GM23338 (cell line): ENCODE measurements around the gene CPT1C. TPM values are rescaled to one million over a fixed set of nuclear protein-coding genes. Genes with fewer than 3 reads are reported as not detected.

Source experiments
- ATAC-seq: fragments of 200-7000 bp; cut with Tn5 transposase; 3 replicates; pipeline ENCODE4 v1.9.1; 2020
- DNase-seq: peaks from one replicate; pipeline ENCODE4 v3.0.0-alpha.2; 2015; ENCODE audit warnings: low spot score
- H2AFZ ChIP-seq: fragments of 200-600 bp; sonication (generic); 2 replicates; pipeline ENCODE4 v1.8.0; 2016; ENCODE audit warnings: antibody characterized with exemption, mild to moderate bottlenecking, moderate library complexity
- H3F3A ChIP-seq: fragments of 200-600 bp; sonication (generic); replicated peaks from 2 replicates; pipeline ENCODE4 v1.8.0; 2017; ENCODE audit warnings: antibody characterized with exemption, mixed run types, low read depth
- H3K27ac ChIP-seq: fragments of 200-600 bp; sonication (generic); 2 replicates; pipeline ENCODE4 v1.6.1; 2016; ENCODE audit warnings: low read depth
- H3K27me3 ChIP-seq: fragments of 200-600 bp; sonication (generic); 2 replicates; pipeline ENCODE4 v1.8.0; 2016; ENCODE audit warnings: mild to moderate bottlenecking, mixed run types, moderate library complexity; ENCODE audit not compliant: insufficient read depth
- H3K36me3 ChIP-seq: fragments of 200-600 bp; sonication (generic); 2 replicates; pipeline ENCODE4 v1.8.0; 2016; ENCODE audit warnings: mild to moderate bottlenecking; ENCODE audit not compliant: insufficient read depth
- H3K4me1 ChIP-seq: fragments of 200-600 bp; sonication (generic); 2 replicates; pipeline ENCODE4 v1.8.0; 2016; ENCODE audit warnings: mild to moderate bottlenecking, moderate library complexity; ENCODE audit not compliant: insufficient read depth
- H3K4me2 ChIP-seq: fragments of 200-600 bp; sonication (generic); 2 replicates; pipeline ENCODE4 v1.7.1; 2017; ENCODE audit warnings: mixed run types
- H3K4me3 ChIP-seq: fragments of 200-600 bp; sonication (generic); 2 replicates; pipeline ENCODE4 v1.6.1; 2016; ENCODE audit warnings: mixed run types
- H3K79me2 ChIP-seq: fragments of 200-600 bp; sonication (generic); replicated peaks from 2 replicates; pipeline ENCODE4 v1.8.0; 2017; ENCODE audit warnings: mild to moderate bottlenecking; ENCODE audit not compliant: insufficient read depth
- H3K9me2 ChIP-seq: fragments of 200-600 bp; sonication (generic); 2 replicates; pipeline ENCODE4 v1.8.0; 2017; ENCODE audit not compliant: insufficient read depth
- H4K20me1 ChIP-seq: fragments of 200-600 bp; sonication (generic); replicated peaks from 2 replicates; pipeline ENCODE4 v1.8.0; 2017; ENCODE audit warnings: mild to moderate bottlenecking; ENCODE audit not compliant: insufficient read depth
- H3K27ac Mint-ChIP-seq: 2 replicates; pipeline ENCODE4 v1.8.0; 2020; ENCODE audit warnings: inconsistent platforms, mild to moderate bottlenecking, moderate library complexity, mixed read lengths
- H3K27me3 Mint-ChIP-seq: 3 replicates; pipeline ENCODE4 v1.8.0; 2022; ENCODE audit warnings: low read depth, mild to moderate bottlenecking, moderate library complexity, mixed read lengths, inconsistent platforms; ENCODE audit not compliant: insufficient read depth, poor library complexity
- H3K36me3 Mint-ChIP-seq: 3 replicates; pipeline ENCODE4 v1.8.0; 2021; ENCODE audit warnings: low read depth, mild to moderate bottlenecking, inconsistent platforms, moderate library complexity, mixed read lengths
- H3K4me1 Mint-ChIP-seq: 3 replicates; pipeline ENCODE4 v1.8.0; 2020; ENCODE audit warnings: mild to moderate bottlenecking, inconsistent platforms, mixed read lengths
- H3K4me3 Mint-ChIP-seq: 3 replicates; pipeline ENCODE4 v1.8.0; 2021; ENCODE audit warnings: moderate library complexity, mild to moderate bottlenecking, inconsistent platforms, mixed read lengths
- H3K9me3 Mint-ChIP-seq: 3 replicates; pipeline ENCODE4 v1.8.0; 2020; ENCODE audit warnings: moderate library complexity, mild to moderate bottlenecking, inconsistent platforms, mixed read lengths
- EZH2 ChIP-seq: fragments of 200-600 bp; sonication (generic); IDR thresholded peaks from one replicate; pipeline ENCODE4 v1.8.0; 2017; ENCODE audit warnings: antibody characterized with exemption, mild to moderate bottlenecking, low read depth; ENCODE audit not compliant: unreplicated experiment
- EZH2phosphoT487 ChIP-seq: fragments of 200-600 bp; sonication (generic); IDR thresholded peaks from one replicate; pipeline ENCODE4 v1.8.1; 2018; ENCODE audit warnings: antibody characterized with exemption; ENCODE audit not compliant: unreplicated experiment
- JUNB ChIP-seq: IDR thresholded peaks from one replicate; pipeline ENCODE4 v1.6.1; 2016; ENCODE audit warnings: antibody characterized with exemption; ENCODE audit not compliant: unreplicated experiment
- NANOG ChIP-seq: IDR thresholded peaks from 2 replicates; pipeline ENCODE4 v1.6.1; 2016; ENCODE audit warnings: antibody characterized with exemption, borderline replicate concordance
- ZNF114 ChIP-seq: fragments of 250-450 bp; sonication (Bioruptor Pico); IDR thresholded peaks from 2 replicates; pipeline ENCODE4 v1.5.0; 2020; ENCODE audit warnings: mild to moderate bottlenecking, moderate library complexity
- ZNF331 ChIP-seq: fragments of 250-450 bp; sonication (Bioruptor Pico); IDR thresholded peaks from 2 replicates; pipeline ENCODE4 v1.5.0; 2020; ENCODE audit warnings: low read depth, mild to moderate bottlenecking, moderate library complexity
- polyA plus RNA-seq: library from polyadenylated mRNA; unstranded; fragments of >200 nt; fragmentation: Nextera tagmentation; extraction: Ambion mirVana; gene quantifications from 2 replicates; pipeline ENCODE4 v1.2.1, GENCODE V29; 2016
- total RNA-seq: library from RNA; depleted of rRNA; stranded (reverse); fragments of >200 nt; shearing (Covaris generic); gene quantifications from 2 replicates; pipeline ENCODE4 v1.2.3, GENCODE V29; 2014
- TF ChIP-seq, protein P1 (sequence below): IDR thresholded peaks from one replicate; pipeline ENCODE4 v1.6.1; 2018; ENCODE audit warnings: antibody characterized with exemption; ENCODE audit not compliant: unreplicated experiment
- TF ChIP-seq, protein P2 (sequence below): IDR thresholded peaks from 2 replicates; pipeline ENCODE4 v1.6.1; 2016; ENCODE audit warnings: antibody characterized with exemption
- TF ChIP-seq, protein P3 (sequence below), 2 experiments: fragments of 200-600 bp in 1 of 2; sonication (generic) in 1 of 2; conservative IDR thresholded peaks; 2 replicates each; pipeline versions ENCODE4 v1.5.1 to v1.6.1; 2016 to 2017; ENCODE audit warnings: antibody characterized with exemption in 2 of 2, low read depth in 2 of 2, mild to moderate bottlenecking in 2 of 2, moderate library complexity in 1 of 2

The CPT1C gene
- total and polyA plus RNA-seq, 2 experiments from 2014 or later, result 63.4 to 77.3 TPM

DNA sequence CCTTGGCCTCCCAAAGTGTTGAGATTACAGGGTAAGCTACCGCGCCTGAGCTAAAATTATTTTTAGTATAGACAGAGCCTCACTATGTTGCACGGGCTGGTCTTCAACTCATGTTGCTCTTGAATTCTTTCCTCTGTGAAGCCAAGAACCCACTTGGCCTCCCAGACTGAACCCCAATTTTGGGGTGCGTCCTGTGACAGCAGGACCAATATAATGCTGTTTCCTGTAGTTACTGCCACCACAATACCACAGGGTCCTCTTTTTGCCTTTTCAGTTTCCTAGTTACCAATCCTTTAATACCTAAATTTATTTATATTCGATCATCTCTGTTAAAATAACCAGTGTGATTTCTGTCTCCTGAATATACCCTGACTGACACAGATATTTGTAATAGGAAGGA is 39.2 kb downstream of the CPT1C start (continued):
- TF ChIP-seq, protein P1, sequence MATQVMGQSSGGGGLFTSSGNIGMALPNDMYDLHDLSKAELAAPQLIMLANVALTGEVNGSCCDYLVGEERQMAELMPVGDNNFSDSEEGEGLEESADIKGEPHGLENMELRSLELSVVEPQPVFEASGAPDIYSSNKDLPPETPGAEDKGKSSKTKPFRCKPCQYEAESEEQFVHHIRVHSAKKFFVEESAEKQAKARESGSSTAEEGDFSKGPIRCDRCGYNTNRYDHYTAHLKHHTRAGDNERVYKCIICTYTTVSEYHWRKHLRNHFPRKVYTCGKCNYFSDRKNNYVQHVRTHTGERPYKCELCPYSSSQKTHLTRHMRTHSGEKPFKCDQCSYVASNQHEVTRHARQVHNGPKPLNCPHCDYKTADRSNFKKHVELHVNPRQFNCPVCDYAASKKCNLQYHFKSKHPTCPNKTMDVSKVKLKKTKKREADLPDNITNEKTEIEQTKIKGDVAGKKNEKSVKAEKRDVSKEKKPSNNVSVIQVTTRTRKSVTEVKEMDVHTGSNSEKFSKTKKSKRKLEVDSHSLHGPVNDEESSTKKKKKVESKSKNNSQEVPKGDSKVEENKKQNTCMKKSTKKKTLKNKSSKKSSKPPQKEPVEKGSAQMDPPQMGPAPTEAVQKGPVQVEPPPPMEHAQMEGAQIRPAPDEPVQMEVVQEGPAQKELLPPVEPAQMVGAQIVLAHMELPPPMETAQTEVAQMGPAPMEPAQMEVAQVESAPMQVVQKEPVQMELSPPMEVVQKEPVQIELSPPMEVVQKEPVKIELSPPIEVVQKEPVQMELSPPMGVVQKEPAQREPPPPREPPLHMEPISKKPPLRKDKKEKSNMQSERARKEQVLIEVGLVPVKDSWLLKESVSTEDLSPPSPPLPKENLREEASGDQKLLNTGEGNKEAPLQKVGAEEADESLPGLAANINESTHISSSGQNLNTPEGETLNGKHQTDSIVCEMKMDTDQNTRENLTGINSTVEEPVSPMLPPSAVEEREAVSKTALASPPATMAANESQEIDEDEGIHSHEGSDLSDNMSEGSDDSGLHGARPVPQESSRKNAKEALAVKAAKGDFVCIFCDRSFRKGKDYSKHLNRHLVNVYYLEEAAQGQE, result no peak
- no peak for TF ChIP-seq ZNF331 (CRISPR knock-in tag)
- TF ChIP-seq, protein P2, sequence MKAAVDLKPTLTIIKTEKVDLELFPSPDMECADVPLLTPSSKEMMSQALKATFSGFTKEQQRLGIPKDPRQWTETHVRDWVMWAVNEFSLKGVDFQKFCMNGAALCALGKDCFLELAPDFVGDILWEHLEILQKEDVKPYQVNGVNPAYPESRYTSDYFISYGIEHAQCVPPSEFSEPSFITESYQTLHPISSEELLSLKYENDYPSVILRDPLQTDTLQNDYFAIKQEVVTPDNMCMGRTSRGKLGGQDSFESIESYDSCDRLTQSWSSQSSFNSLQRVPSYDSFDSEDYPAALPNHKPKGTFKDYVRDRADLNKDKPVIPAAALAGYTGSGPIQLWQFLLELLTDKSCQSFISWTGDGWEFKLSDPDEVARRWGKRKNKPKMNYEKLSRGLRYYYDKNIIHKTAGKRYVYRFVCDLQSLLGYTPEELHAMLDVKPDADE, result no peak

DNA sequence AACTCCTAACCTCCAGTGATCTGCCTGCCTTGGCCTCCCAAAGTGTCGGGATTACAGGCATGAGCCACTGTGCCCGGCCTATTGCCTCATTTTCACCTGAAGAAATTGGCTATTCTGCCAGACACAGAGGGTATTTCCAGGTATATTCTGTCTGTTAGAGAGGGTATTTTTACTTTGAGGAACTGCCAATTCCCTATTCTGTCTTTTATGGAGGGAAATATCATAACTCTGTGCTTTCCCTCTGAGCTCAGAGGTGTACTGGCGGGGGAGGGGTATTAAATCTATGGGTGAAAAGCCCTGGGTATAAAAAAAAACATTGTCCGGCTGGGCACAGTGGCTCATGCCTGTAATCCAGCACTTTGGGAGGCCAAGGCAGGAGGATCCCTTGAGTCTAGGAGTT is 47.4 kb downstream of the CPT1C start:
- no peaks in the 10 kb centered on the region for H3K36me3 ChIP-seq
- Mint-ChIP-seq H3K27me3 (peaks cover 4% of the 10 kb centered on the region), H3K4me3 (no peak overlapping the region), H3K36me3 (no peaks in the 10 kb centered on the region), H3K4me1 (no peaks in the 10 kb centered on the region), H3K27ac (no peak overlapping the region), H3K9me3 (no peaks in the 10 kb centered on the region)
- ATAC-seq, result no peak
- no peaks in the 10 kb centered on the region for H3F3A ChIP-seq
- H3K4me2 ChIP-seq, result no peak overlapping the region
- no peaks in the 10 kb centered on the region for H3K27me3 ChIP-seq
- DNase-seq, result no peak
- H3K9me2 ChIP-seq, result no peaks in the 10 kb centered on the region
- H3K4me3 ChIP-seq, result no peak overlapping the region
- H3K4me1 ChIP-seq, result no peaks in the 10 kb centered on the region
- no peak overlapping the region for H2AFZ ChIP-seq
- no peak overlapping the region for H3K27ac ChIP-seq
- H3K79me2 ChIP-seq, result no peaks in the 10 kb centered on the region
- no peaks in the 10 kb centered on the region for H4K20me1 ChIP-seq
- TF ChIP-seq EZH2phosphoT487, result no peak
- no peak for TF ChIP-seq EZH2
- TF ChIP-seq JUNB, result no peak
- TF ChIP-seq ZNF114 (CRISPR knock-in tag), result no peak
- TF ChIP-seq, protein P1, result no peak
- no peak for TF ChIP-seq NANOG
- TF ChIP-seq, protein P3, sequence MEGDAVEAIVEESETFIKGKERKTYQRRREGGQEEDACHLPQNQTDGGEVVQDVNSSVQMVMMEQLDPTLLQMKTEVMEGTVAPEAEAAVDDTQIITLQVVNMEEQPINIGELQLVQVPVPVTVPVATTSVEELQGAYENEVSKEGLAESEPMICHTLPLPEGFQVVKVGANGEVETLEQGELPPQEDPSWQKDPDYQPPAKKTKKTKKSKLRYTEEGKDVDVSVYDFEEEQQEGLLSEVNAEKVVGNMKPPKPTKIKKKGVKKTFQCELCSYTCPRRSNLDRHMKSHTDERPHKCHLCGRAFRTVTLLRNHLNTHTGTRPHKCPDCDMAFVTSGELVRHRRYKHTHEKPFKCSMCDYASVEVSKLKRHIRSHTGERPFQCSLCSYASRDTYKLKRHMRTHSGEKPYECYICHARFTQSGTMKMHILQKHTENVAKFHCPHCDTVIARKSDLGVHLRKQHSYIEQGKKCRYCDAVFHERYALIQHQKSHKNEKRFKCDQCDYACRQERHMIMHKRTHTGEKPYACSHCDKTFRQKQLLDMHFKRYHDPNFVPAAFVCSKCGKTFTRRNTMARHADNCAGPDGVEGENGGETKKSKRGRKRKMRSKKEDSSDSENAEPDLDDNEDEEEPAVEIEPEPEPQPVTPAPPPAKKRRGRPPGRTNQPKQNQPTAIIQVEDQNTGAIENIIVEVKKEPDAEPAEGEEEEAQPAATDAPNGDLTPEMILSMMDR (conservative IDR thresholded peaks at IDR 0.05; ENCODE audit: low read depth in 2 of 2), result no peak
